Fibroblast of the aortic adventitia (primary cell): ENCODE results near the gene HDAC8. TPM values are rescaled to one million over a fixed set of nuclear protein-coding genes. Genes with fewer than 3 reads are reported as not detected.

Experiments used
- DNase-seq: peaks from one replicate; pipeline ENCODE4 v3.0.0-alpha.2; 2010; ENCODE audit warnings: low read depth
- H3K4me3 ChIP-seq: 2 replicates; pipeline ENCODE4 v1.5.1; 2011; ENCODE audit warnings: low read depth, mild to moderate bottlenecking, control low read depth, low read length, moderate library complexity
- total RNA-seq: library from RNA; depleted of rRNA; stranded (reverse); fragments of >200 nt; gene quantifications from 2 replicates; pipeline ENCODE4 v1.2.3, GENCODE V29; 2012; ENCODE audit warnings: low replicate concordance
- TF ChIP-seq, protein P1 (sequence below): IDR thresholded peaks from 2 replicates; pipeline ENCODE4 v1.5.1; 2011; ENCODE audit warnings: mild to moderate bottlenecking, low read length, control low read depth, inconsistent platforms; ENCODE audit not compliant: insufficient read depth

The HDAC8 gene
- total RNA-seq, 1 donor = 18.9 TPM

DNA sequence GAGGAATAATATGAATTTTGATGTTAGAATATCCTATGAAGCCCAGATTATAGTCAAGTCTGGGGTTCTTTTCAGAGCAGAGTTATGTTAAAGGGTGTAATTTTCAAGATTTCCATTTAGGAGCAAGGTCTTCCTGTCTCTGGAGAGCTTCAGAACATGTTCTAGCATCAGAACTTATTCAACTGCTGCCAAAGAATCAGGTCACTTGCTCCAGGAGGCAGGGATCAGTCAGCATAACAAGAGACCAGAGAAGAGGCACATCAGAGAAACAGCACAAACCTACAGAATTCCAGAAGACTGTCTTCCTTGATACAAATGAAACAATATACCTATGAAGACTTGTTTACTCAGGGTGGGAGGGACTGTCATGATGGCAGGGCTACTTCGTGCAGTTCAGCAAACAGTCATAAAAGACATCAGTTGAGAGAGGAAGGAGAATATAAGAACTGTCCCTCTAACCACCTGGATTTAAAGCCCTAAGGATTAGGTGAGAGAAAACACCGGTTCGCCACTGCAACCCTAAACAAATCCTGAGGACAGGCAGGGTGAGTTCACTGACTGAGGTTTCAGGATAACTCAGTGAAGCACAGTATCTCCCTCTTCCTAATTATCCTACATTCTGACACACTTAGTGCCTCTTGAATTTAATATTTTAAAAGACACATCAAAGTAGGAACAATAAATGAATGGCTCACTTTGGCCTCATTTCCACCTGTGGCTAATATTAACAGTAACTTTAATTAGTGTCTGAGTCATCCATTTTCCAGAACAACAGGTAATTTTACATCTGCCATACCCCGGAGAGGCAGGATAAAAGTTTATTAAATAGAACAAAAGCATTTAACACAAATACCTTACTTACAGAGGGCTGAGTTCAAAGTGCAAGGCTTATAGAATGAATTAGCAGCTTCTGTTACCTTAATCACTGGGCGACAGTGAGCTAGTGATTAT is 93.0 kb downstream of the HDAC8 start:
- no peak overlapping the region for H3K4me3 ChIP-seq
- DNase-seq = no peak
- TF ChIP-seq, protein P1, sequence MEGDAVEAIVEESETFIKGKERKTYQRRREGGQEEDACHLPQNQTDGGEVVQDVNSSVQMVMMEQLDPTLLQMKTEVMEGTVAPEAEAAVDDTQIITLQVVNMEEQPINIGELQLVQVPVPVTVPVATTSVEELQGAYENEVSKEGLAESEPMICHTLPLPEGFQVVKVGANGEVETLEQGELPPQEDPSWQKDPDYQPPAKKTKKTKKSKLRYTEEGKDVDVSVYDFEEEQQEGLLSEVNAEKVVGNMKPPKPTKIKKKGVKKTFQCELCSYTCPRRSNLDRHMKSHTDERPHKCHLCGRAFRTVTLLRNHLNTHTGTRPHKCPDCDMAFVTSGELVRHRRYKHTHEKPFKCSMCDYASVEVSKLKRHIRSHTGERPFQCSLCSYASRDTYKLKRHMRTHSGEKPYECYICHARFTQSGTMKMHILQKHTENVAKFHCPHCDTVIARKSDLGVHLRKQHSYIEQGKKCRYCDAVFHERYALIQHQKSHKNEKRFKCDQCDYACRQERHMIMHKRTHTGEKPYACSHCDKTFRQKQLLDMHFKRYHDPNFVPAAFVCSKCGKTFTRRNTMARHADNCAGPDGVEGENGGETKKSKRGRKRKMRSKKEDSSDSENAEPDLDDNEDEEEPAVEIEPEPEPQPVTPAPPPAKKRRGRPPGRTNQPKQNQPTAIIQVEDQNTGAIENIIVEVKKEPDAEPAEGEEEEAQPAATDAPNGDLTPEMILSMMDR = no peak

DNA sequence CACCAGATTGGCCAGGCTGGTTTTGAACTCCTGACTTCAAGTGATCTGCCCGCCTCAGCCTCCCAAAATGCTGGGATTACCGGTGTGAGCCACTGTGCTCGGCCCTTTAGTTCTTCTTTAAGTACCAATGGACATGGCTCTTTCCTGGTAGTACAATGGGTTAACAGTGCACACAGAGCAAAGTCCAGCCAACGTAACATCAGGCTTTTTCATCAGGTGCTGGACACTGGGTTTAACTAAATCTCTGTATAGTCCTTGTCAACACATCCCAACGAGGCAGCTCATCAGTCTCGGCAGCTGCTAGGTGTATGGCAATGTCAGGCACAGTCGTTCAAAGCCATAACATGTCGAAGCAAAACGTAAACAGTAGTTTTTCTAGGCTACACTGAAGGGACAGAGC is 93.8 kb downstream of the HDAC8 start:
- TF ChIP-seq, protein P1 = no peak
- DNase-seq = no peak
- no peak overlapping the region for H3K4me3 ChIP-seq

DNA sequence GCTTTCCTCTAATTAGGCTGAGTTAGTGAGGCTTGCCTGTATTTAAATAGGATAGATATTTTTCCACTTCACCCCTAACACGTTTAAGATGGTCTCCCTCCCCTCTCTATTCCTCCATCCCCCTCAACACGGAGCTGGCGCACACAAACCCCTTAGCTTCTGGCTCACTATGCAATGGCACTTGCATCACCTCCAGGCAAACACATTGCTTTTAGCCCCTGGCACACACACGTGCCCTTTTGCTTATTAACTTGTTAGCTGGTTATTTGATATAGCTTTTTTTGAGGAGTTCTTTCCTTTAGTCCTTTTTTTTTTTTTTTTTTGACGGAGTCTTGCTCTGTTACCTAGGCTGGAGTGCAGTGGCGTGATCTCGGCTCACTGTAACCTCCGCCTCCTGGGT is 94.3 kb downstream of the HDAC8 start:
- TF ChIP-seq, protein P1 = no peak
- DNase-seq = no peak
- no peak overlapping the region for H3K4me3 ChIP-seq

DNA sequence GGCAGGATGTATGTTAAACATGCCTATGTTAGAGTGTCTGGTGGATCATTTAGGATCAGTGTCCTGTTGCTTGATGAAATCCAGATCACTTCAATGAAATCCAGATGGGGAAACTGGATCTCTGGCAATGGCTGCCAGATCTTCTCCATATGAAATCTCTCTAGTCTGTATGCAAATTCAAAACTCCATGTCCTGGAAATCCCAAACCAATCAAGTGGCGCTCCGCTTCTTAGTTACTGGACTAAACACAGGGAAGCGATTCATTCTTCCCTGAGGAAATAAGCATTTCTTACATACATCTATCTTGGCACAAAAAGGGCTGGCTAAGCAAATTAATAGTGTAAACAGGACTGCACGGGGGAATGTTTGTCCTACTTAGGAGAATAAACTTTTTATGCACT is 94.9 kb downstream of the HDAC8 start:
- no peak overlapping the region for H3K4me3 ChIP-seq
- TF ChIP-seq, protein P1 = no peak
- DNase-seq = no peak

DNA sequence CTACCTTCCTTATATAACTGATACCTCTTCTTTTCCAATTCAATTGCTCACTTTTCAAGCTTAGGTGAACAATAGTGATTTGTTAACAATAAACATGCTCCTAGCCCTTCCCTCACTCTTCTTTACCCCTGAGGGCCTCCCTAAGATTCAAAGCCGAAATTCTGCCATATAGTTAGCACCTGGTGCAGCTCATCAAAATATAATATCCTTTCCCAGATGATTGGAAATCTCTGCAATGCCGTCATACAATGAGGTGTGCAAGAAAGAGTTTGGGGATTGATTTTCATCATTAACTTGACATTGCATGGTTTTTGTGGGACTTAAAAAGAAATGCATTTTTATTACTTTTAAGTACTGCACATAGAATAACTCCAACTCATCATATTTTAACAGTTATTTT is 95.3 kb downstream of the HDAC8 start:
- no peak for DNase-seq
- TF ChIP-seq, protein P1 = no peak

DNA sequence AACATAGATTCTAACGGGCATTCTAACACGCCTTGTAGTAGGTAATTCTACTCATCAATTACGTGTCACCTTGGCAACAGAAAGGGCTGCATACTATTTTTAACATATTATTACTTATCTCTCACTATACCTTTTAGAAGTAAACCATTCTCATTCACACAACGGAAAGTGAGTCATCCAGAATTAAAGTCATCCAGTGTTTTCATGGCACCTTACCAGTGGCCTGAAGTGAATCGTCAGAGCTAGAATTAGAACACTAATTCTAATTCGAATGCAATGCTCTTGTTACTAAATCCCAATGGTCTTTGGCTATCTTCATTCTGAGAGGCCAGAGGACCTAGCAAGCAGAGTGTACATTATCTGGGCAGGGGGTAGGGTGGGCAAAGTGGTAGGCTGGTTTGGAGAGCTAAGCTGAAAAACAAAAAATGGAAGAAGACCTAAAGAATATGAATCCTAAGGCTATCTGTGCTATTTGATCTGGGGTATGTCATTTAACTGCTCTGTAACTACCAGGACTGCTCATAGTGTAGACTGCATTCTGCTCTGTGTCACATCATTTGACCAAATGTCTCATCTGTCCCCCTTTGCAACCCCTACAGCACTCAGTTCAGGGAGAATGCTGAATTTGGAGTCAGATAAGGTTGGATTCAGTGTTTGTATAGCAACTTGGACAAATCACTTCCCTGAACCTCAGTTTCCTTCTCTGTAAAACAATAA is 96.5 kb downstream of the HDAC8 start:
- peak; percentile 42 for DNase-seq
- TF ChIP-seq, protein P1 = no peak
- no peak overlapping the region for H3K4me3 ChIP-seq

More for the DNA sequence above, 95.3 kb downstream of the HDAC8 start:
- H3K4me3 ChIP-seq = no peak overlapping the region
